GM12801 (cell line): ENCODE data around the gene WNT3.

Experiments
- TF ChIP-seq, protein P1 (sequence below): IDR thresholded peaks from one replicate; pipeline ENCODE4 v1.5.1; 2011; ENCODE audit warnings: control low read depth; ENCODE audit not compliant: insufficient read length; ENCODE audit errors: extremely low read depth

The WNT3 gene

DNA sequence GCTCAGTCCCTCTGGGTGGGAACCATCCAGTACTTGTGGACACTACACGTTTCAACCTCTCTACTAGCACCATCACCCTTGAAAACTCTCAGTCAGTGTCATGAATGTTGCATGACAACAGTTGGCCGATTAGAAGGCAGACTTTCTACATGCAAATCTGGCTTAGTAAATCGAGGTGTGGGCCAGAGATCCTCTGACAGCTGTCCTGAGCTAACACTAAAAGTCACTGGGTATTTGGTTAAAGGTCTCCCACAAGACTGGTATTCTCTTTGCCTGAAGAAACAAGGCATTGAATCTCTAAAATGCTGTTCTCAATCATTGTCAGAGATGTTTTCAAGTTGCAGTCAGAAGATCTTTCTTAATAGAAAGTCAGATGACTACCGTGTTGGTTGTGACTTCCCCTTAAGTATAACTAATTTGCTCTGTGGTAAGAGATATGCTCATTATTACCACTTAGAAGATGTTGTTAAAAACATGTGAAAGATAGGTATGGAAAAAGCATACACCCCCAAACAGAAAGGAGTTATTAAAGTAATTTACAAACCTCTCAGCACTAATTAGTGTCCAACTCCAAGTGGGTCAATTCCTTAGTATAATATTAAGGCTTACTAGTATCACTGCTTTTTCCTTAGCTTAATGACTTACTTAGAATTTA lies 62.3 kb downstream of the WNT3 start:
- TF ChIP-seq, protein P1, sequence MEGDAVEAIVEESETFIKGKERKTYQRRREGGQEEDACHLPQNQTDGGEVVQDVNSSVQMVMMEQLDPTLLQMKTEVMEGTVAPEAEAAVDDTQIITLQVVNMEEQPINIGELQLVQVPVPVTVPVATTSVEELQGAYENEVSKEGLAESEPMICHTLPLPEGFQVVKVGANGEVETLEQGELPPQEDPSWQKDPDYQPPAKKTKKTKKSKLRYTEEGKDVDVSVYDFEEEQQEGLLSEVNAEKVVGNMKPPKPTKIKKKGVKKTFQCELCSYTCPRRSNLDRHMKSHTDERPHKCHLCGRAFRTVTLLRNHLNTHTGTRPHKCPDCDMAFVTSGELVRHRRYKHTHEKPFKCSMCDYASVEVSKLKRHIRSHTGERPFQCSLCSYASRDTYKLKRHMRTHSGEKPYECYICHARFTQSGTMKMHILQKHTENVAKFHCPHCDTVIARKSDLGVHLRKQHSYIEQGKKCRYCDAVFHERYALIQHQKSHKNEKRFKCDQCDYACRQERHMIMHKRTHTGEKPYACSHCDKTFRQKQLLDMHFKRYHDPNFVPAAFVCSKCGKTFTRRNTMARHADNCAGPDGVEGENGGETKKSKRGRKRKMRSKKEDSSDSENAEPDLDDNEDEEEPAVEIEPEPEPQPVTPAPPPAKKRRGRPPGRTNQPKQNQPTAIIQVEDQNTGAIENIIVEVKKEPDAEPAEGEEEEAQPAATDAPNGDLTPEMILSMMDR, result no peak

DNA sequence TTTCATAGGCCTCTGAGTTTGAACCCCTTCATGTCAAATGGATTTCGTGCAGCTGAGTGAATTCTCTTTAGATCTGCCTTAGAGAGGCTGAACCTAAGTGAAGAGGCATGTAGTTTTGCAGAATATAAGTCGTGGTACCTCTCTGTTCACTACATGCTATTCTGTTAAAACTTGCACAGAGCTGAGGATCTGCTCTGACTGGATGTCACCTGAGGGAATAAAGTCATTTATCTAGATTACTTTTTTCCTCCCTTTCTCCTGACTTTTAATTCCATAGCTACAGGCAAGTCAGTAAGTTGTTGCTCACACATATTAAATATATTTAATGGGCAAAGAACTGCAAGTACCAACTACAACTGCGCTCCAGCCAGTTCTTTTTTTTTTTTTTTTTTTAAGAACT lies 64.7 kb downstream of the WNT3 start:
- TF ChIP-seq, protein P1, result no peak

DNA sequence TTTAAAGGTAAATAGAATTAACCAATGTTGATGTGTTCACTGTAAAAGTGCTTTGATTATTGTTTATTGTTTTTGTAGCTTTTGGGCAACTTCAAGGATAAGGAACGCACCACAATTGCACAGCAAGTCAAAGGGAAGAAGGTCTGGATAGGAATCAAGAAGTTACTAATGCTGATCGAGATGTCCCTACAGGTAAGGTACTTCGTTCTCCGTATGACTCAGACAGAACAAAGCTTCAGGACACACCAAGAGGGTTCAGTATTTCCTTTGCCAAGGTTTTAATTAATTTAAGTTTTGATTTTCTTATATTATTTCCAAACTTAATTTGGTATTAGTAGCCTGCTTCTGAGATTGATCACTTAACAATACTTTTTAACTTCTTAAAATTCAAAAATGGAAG lies 67.1 kb downstream of the WNT3 start:
- TF ChIP-seq, protein P1, result no peak

DNA sequence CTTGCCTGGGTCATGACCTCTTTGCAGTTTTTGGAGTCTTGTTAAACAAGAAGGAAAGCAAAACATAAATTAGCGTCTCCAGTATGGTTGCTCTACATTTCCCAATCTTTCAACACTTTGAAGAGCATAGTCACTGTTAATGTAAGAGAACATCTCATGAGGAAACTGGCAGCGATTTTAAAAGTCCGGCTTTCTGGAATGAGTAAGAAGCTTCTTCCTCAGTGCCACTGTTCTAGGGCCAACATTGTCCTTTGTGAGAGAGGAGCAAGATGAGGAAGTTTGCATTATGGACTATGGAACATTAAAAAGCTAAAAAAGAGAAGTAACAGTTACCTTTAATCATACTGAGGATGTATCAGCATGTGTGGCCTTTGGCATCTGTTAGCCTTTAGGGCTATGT lies 73.1 kb downstream of the WNT3 start:
- TF ChIP-seq, protein P1, result no peak

DNA sequence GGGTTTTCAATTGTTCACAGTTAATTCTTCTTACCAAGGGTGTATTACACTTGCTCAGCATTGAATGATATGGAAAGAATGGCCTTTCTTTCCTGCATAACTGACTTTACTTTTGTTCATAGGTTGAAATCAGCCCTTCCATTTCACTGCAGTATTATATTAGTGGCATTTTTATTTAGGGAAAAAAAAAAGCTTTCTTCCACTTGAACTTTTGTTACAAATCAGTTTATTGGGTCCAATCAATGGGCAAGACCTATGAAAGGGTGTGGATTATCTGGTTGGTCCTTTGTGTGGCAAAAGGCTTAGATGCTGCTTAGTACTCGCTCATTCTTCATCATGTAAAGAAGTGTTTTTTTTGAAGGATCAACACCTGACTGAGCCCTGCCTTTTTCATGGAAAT lies 74.1 kb downstream of the WNT3 start:
- TF ChIP-seq, protein P1, result no peak

DNA sequence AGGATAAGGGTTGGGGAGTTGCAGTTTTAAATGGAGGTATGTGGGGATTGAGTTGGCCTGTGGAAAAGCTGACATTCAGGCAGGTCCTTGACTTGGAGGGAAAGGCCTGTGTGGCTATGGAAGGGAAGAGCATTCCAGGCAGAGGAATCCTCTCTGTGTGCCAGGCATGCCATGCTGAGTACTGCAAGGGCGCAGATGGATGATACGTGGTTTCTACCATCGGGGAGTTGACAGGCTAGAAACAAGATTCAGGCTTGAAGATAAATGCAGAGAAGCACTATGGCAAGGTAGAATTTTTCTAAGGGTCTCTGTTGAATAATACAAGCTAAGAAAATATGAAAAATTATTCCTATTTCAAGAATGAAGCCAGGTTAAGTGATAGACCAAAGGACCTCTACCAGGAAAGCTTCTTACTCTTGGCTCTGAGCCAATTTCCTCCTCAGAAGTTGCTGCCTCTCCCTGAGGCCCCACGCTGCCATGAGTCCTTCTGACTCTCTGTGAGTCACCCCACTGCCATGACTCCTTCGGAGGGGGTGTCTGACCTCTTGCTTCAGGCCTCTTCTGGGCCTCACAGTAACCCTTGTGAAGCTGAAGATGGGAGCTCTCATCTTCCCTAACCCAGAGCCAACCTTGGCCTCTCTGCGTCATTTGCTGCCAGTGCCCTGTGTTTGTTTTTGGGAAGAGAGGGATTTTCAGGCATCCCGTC lies 75.8 kb downstream of the WNT3 start:
- TF ChIP-seq, protein P1, result no peak

DNA sequence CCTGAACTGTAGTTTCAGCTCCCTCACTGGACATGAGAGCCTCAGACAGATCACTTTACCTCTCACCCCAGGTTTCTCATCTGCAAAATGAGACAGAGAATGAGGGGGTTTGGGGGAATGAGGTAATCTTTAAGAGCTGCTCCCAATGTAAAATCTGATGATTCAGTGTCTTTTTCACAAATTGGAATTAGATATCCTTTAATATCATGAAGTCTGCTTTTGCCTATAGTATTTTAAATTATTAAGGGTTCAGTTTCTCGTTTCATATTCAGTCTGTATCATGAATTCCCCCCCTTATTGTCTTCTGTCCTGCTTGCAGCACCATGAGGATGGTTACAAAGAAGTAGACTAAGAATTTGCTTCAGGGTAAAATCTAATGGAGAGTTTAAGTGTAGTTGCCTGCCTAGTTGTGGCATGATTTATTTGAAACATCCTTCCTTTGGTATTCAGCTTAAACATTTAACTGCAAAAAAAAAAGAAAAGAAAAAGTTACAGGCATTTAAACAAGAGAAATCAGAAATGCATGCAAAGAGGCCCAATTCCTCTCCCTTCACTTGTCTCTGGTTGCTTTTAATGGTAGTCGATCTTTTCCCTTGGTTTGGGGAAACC lies 77.3 kb downstream of the WNT3 start:
- TF ChIP-seq, protein P1, result no peak
